NCI-H1694 treated with DMSO at 0.1 percent for 48 hours (cell line): ENCODE data around the gene PRKAG3.
"Not testable (repeated sequence)": the region's sequence is repeated elsewhere in the genome, so short reads cannot be mapped to it uniquely, and the experiment has no call there.

Experiments
- DNase-seq: peaks from one replicate; lab custom pipeline; 2025; lab: John Stamatoyannopoulos, UW

The PRKAG3 gene

DNA sequence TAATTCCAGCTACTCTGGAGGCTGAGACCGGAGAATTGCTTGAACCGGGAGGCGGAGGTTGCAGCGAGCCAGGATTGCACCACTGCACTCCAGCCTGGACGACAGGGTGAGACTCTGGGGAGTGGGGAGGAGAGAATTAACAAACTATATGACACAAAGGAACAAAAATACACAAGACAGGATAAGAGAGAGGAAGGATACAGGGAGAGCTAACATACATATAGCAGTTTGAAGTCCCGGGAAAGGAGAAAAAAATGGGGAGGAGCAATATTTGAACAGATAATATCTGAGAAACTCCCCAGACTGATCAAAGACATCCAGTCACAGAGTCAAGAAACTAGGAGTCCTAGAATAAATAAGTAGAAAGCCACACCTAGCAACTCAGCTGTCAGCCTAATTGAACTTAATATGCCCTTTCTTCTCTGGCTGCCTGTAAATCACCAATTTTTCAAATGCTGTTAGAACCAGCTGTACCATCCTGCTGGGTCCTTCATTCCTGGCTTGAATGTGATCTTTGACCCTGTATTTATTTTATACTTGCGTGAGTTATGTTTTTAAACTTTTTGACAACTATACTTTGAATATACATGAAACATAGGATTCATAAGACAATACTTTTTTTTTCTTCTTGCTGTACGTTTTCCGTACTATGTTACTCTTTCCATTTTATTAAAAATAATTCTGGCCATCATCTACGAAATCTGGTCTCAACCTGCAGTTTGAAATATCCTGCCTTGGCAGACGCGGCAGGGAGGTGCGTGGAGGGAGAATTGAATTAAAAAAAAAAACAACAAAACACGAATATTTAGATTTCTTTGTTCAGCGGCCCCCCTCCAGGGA, 50.5 kb downstream of the PRKAG3 start:
- DNase-seq: no peak

GRCh38 chr2:218780046-218780445, 51.6 kb downstream of the PRKAG3 start:
- no peak for DNase-seq

DNA sequence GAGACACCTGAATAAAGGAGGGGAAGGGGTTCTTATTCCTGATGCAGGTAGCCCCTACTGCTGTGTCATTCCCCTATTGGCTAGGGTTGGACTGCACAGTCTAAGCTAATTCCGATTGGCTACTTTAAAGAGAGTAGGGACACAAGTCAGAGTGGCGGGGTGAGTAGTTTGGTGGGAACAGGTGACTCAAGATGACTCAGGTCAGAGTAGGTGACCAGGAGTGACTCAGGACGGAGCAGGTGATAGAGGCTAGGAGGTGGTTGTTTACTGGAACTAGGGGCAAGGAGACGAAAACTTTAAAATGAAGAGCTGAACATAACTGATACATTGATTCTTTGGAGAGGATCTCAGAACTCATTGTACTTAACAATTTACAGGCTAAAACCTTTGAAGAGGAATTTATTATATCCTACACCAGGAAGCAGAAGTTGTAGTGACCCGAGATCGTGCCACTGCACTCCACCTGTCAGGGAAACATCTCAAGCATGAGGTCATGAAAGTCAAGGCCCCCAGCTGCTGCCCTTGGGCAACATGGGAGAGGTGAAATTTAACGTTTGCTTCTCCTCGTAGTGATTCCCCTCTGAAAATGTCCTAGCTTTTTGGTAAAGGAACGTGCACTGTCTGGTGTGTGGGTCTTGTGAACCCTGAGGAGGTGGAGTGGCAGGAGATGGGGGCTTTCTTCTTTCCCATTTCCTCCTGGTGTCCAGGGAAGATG, 54.2 kb downstream of the PRKAG3 start:
- DNase-seq: no peak

DNA sequence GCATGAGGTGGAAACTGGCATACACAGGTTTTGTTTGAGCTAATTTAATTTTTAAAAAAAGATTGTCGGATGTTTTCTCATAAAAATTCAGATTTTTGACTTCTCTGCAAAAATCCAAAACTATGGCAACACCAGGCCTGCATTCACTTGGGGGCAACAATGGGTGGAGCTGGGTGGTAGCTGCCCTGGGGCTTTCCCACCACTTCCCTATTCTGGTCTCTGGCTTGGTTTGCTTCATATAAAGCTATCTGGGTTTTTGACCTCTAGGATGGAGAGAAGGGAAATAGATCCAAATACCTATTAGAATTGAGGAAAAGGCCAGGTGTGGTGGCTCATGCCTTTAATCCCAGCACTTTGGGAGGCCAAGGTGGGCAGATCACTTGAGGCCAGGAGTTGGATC, 55.1 kb downstream of the PRKAG3 start:
- no peak for DNase-seq

- no peak for DNase-seq
Measured at GRCh38 chr2:218773881-218774280, 57.7 kb downstream of the PRKAG3 start.

DNA sequence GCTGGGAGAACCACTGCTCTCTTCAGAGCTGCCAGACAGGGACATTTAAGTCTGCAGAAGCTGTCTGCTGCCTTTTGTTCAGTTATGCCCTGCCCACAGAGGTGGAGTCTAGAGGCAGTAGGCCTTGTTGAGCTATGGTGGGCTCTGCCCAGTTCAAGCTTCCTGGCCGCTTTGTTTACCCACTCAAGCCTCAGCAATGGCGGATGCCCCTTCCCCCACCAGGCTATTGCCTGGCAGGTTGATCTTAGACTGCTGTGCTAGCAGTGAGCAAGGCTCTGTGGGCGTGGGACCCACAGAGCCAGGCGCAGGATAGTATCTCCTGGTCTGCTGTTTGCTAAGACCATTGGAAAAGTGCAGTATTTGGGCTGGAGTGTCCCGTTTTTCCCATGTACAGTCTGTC, 58.8 kb downstream of the PRKAG3 start:
- not testable (repeated sequence) for DNase-seq
